IPS-NIHi7 (cell line): Measurements from ENCODE around the gene PRKAA2.

Experiments used
- DNase-seq: peaks from one replicate; pipeline ENCODE4 v3.0.0; 2012; ENCODE audit warnings: mixed read lengths; ENCODE audit errors: extremely low spot score

PRKAA2 gene

GRCh38 chr1:56654126-56654923, 9.2 kb downstream of the PRKAA2 start:
- DNase-seq = no peak

GRCh38 chr1:56655991-56656613, 11.0 kb downstream of the PRKAA2 start:
- no peak for DNase-seq

GRCh38 chr1:56658254-56658653, 13.1 kb downstream of the PRKAA2 start:
- no peak for DNase-seq

- DNase-seq = no peak
These were observed 15.2 kb downstream of the PRKAA2 start for GRCh38 chr1:56660293-56660692.

GRCh38 chr1:56663846-56664245, 18.7 kb downstream of the PRKAA2 start:
- DNase-seq = no peak

GRCh38 chr1:56665384-56665783, 20.3 kb downstream of the PRKAA2 start:
- DNase-seq = no peak

- DNase-seq = peak; percentile 18
These were observed 21.0 kb downstream of the PRKAA2 start for GRCh38 chr1:56666112-56666608.

GRCh38 chr1:56670350-56670749, 25.2 kb downstream of the PRKAA2 start:
- no peak for DNase-seq

- no peak for DNase-seq
These were observed 26.0 kb downstream of the PRKAA2 start for GRCh38 chr1:56671085-56671484.

GRCh38 chr1:56671542-56671941, 26.4 kb downstream of the PRKAA2 start:
- no peak for DNase-seq

- no peak for DNase-seq
These were observed 27.5 kb downstream of the PRKAA2 start for GRCh38 chr1:56672579-56672978.

GRCh38 chr1:56675763-56676162, 30.6 kb downstream of the PRKAA2 start:
- no peak for DNase-seq

GRCh38 chr1:56676571-56677035, 31.5 kb downstream of the PRKAA2 start:
- DNase-seq = no peak

GRCh38 chr1:56683569-56683968, 38.5 kb downstream of the PRKAA2 start:
- no peak for DNase-seq

- DNase-seq = no peak
These were observed 41.1 kb downstream of the PRKAA2 start for GRCh38 chr1:56686169-56686568.

- DNase-seq = peak; percentile 68
These were observed 43.5 kb downstream of the PRKAA2 start for GRCh38 chr1:56688522-56689026.

- DNase-seq = no peak
These were observed 51.5 kb downstream of the PRKAA2 start for GRCh38 chr1:56696663-56697062.

GRCh38 chr1:56703747-56704146, 58.6 kb downstream of the PRKAA2 start:
- no peak for DNase-seq

- no peak for DNase-seq
These were observed 62.3 kb downstream of the PRKAA2 start for GRCh38 chr1:56707379-56707778.

GRCh38 chr1:56709269-56709880, 64.3 kb downstream of the PRKAA2 start:
- peak; percentile 32 for DNase-seq

GRCh38 chr1:56709995-56710394, 64.9 kb downstream of the PRKAA2 start:
- DNase-seq = no peak

GRCh38 chr1:56710646-56711045, 65.5 kb downstream of the PRKAA2 start:
- DNase-seq = no peak
